ENCODE measurements around the gene YTHDF1.

Gene YTHDF1

GRCh38 chr20:63226042-63226943 lies 10.4 kb upstream of the YTHDF1 start:
- no peak for DNase-seq

- no peak for DNase-seq
Observed at GRCh38 chr20:63225082-63225454, 9.1 kb upstream of the YTHDF1 start.

GRCh38 chr20:63224412-63225081 lies 8.6 kb upstream of the YTHDF1 start:
- peak; percentile 68 for DNase-seq

- no peak for DNase-seq
Observed at GRCh38 chr20:63223826-63224207, 7.9 kb upstream of the YTHDF1 start.

GRCh38 chr20:63223121-63223825 lies 7.3 kb upstream of the YTHDF1 start:
- peak; percentile 72 for DNase-seq

- DNase-seq = peak; percentile 49
Observed at GRCh38 chr20:63222541-63222940, 6.6 kb upstream of the YTHDF1 start.

GRCh38 chr20:63221400-63222053 lies 5.6 kb upstream of the YTHDF1 start:
- peak; percentile 32 for DNase-seq

GRCh38 chr20:63220696-63221399 lies 4.9 kb upstream of the YTHDF1 start:
- peak; percentile 37 for DNase-seq

GRCh38 chr20:63219866-63220521 lies 4.1 kb upstream of the YTHDF1 start:
- DNase-seq = no peak

- no peak for DNase-seq
Observed at GRCh38 chr20:63219447-63219821, 3.5 kb upstream of the YTHDF1 start.

GRCh38 chr20:63218701-63219446 lies 2.9 kb upstream of the YTHDF1 start:
- DNase-seq = no peak

GRCh38 chr20:63217706-63218105 lies 1.8 kb upstream of the YTHDF1 start:
- DNase-seq = no peak

- no peak for DNase-seq
Observed at GRCh38 chr20:63216849-63217471, 1.0 kb upstream of the YTHDF1 start.

GRCh38 chr20:63215101-63216040 lies 560 bp downstream of the YTHDF1 start:
- peak; percentile 72 for DNase-seq

- DNase-seq = no peak
Observed at GRCh38 chr20:63214514-63214913, 1.4 kb downstream of the YTHDF1 start.

- no peak for DNase-seq
Observed at GRCh38 chr20:63212792-63213191, 3.1 kb downstream of the YTHDF1 start.

- no peak for DNase-seq
Observed at GRCh38 chr20:63212393-63212730, 3.6 kb downstream of the YTHDF1 start.

GRCh38 chr20:63210011-63210605 lies 5.8 kb downstream of the YTHDF1 start:
- no peak for DNase-seq

GRCh38 chr20:63208346-63208909 lies 7.5 kb downstream of the YTHDF1 start:
- no peak for DNase-seq
